ENCODE data around the gene CD72.

DNA sequence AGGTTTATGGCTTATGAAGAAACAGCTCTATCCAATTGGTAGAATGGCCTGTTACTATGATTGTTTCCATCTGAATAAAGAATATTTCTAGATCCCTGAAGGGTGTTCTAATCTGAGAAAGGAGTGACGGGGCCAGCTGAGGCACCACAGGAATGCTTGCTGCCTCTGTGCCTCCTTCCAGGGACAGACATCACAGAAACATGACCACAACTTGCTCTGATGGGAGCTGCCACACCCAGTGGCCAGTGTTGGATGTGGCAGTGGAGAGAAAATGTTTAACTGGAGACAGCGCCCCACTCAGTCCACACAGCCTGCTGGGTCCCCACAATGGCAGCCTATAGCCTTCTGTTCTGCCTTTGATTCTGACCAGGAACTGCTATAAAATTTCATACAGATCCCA is 51.8 kb downstream of the CD72 start:
- no peak for TF ChIP-seq CTCF (IDR thresholded peaks at IDR 0.05)
- no peak for TF ChIP-seq POLR2A (IDR thresholded peaks at IDR 0.05)

Measured in lower leg skin (tissue), 3 donors.